OCI-LY1 (cell line): ENCODE results near the gene GALNT4.

Experiments used
- H2AFZ ChIP-seq: fragments of 200-600 bp; sonication (generic), shearing (Covaris generic); 2 replicates; pipeline ENCODE4 v1.6.0; 2014; ENCODE audit warnings: antibody characterized with exemption, mild to moderate bottlenecking, low read length
- H3F3A ChIP-seq: fragments of 200-600 bp; sonication (generic), shearing (Covaris generic); 2 replicates; pipeline ENCODE4 v1.6.0; 2014; ENCODE audit warnings: mild to moderate bottlenecking, antibody characterized with exemption, low read length, moderate library complexity; ENCODE audit not compliant: insufficient read depth
- H3K27ac ChIP-seq: fragments of 200-600 bp; sonication (generic); 2 replicates; pipeline ENCODE4 v1.5.1; 2014; ENCODE audit warnings: low read length, mixed run types, mild to moderate bottlenecking, low read depth; ENCODE audit not compliant: poor library complexity, severe bottlenecking
- H3K27me3 ChIP-seq: fragments of 200-600 bp; sonication (generic); 2 replicates; pipeline ENCODE4 v1.6.0; 2014; ENCODE audit warnings: antibody characterized with exemption, mild to moderate bottlenecking, low read length, moderate library complexity; ENCODE audit not compliant: insufficient read depth
- H3K36me3 ChIP-seq: fragments of 200-600 bp; sonication (generic); 2 replicates; pipeline ENCODE4 v1.6.1; 2014; ENCODE audit warnings: mild to moderate bottlenecking, antibody characterized with exemption, low read length, moderate library complexity, mixed read lengths; ENCODE audit not compliant: insufficient read depth
- H3K4me1 ChIP-seq: fragments of 200-600 bp; sonication (generic); 2 replicates; pipeline ENCODE4 v1.5.1; 2014; ENCODE audit warnings: mild to moderate bottlenecking, low read length, moderate library complexity; ENCODE audit not compliant: insufficient read depth, severe bottlenecking
- H3K4me2 ChIP-seq: fragments of 200-600 bp; sonication (generic), shearing (Covaris generic); 2 replicates; pipeline ENCODE4 v1.6.1; 2014; ENCODE audit warnings: low read length
- H3K4me3 ChIP-seq: fragments of 200-600 bp; sonication (generic); 2 replicates; pipeline ENCODE4 v1.5.1; 2014; ENCODE audit warnings: low read length, low read depth, mild to moderate bottlenecking, mixed read lengths; ENCODE audit not compliant: poor library complexity, severe bottlenecking
- H3K79me2 ChIP-seq: fragments of 200-600 bp; shearing (Covaris generic); 2 replicates; pipeline ENCODE4 v1.6.1; 2016; ENCODE audit warnings: mixed run types, low read length, mixed read lengths; ENCODE audit not compliant: insufficient read depth
- H3K9ac ChIP-seq: fragments of 200-600 bp; sonication (generic), shearing (Covaris generic); 2 replicates; pipeline ENCODE4 v1.6.1; 2014; ENCODE audit warnings: mild to moderate bottlenecking, low read length, mixed read lengths
- H3K9me2 ChIP-seq: fragments of 200-600 bp; sonication (generic), shearing (Covaris generic); 2 replicates; pipeline ENCODE4 v1.6.1; 2014; ENCODE audit warnings: low read depth, mild to moderate bottlenecking, low read length, mixed read lengths
- H3K9me3 ChIP-seq: fragments of 200-600 bp; shearing (Covaris generic); 2 replicates; pipeline ENCODE4 v1.6.1; 2014; ENCODE audit warnings: low read length, mixed read lengths
- H4K20me1 ChIP-seq: fragments of 200-600 bp; sonication (generic), shearing (Covaris generic); 2 replicates; pipeline ENCODE4 v1.6.0; 2016; ENCODE audit warnings: mild to moderate bottlenecking, low read length; ENCODE audit not compliant: insufficient read depth
- CTCF ChIP-seq: fragments of 200-600 bp; sonication (generic), shearing (Covaris generic); IDR thresholded peaks from 2 replicates; pipeline ENCODE4 v1.5.1; 2017; ENCODE audit warnings: mild to moderate bottlenecking, antibody characterized with exemption, low read length, moderate library complexity, mixed read lengths
- EZH2 ChIP-seq: fragments of 200-600 bp; sonication (generic), shearing (Covaris generic); IDR thresholded peaks from 2 replicates; pipeline ENCODE4 v1.8.0; 2017; ENCODE audit warnings: borderline replicate concordance, mixed run types, mild to moderate bottlenecking, antibody characterized with exemption, low read length, moderate library complexity, mixed read lengths

Gene GALNT4

GRCh38 chr12:89525305-89525823, 768 bp upstream of the GALNT4 start:
- Histone ChIP-seq H3K27ac (peak overlapping the region; percentile 58), H4K20me1 (no peaks in the 10 kb centered on the region), H3K79me2 (0 out of 2 replicates have a peak, but pooled peaks cover 6% of the 10 kb centered on the region)

GRCh38 chr12:89523843-89524540, 604 bp downstream of the GALNT4 start:
- H3K9me3 ChIP-seq, result no peaks in the 10 kb centered on the region
- H3K9me2 ChIP-seq, result no peaks in the 10 kb centered on the region
- peak overlapping the region; percentile 78 for H3K9ac ChIP-seq
- H3K4me3 ChIP-seq, result peak overlapping the region; percentile 91
- H3F3A ChIP-seq, result peaks cover 10% of the 10 kb centered on the region
- H3K27ac ChIP-seq, result no peak overlapping the region
- peak overlapping the region; percentile 90 for H3K4me2 ChIP-seq
- no peak overlapping the region; the same call in 1 of the 2 replicates for H2AFZ ChIP-seq
- 0 out of 2 replicates have a peak, but pooled peaks cover 6% of the 10 kb centered on the region for H3K79me2 ChIP-seq
- no peaks in the 10 kb centered on the region for H3K27me3 ChIP-seq
- TF ChIP-seq EZH2, result no peak
- no peak for TF ChIP-seq CTCF
- peaks cover 9% of the 10 kb centered on the region for H3K36me3 ChIP-seq
- H3K4me1 ChIP-seq, result peaks cover 46% of the 10 kb centered on the region
- H4K20me1 ChIP-seq, result no peaks in the 10 kb centered on the region

More at GRCh38 chr12:89525305-89525823, 768 bp upstream of the GALNT4 start:
- TF ChIP-seq CTCF (no peak), EZH2 (no peak)
- Histone ChIP-seq H3K4me1 (peaks cover 46% of the 10 kb centered on the region), H3K9ac (peak overlapping the region; percentile 78), H2AFZ (peak overlapping the region; percentile 10), H3K4me2 (peak overlapping the region; percentile 90), H3K27me3 (no peaks in the 10 kb centered on the region), H3K4me3 (peak overlapping the region; percentile 91), H3F3A (peaks cover 10% of the 10 kb centered on the region), H3K9me3 (no peaks in the 10 kb centered on the region), H3K36me3 (peaks cover 9% of the 10 kb centered on the region), H3K9me2 (no peaks in the 10 kb centered on the region)

- peak overlapping the region; percentile 90; the same call in 1 of the 2 replicates for H3K4me2 ChIP-seq
- peaks cover 10% of the 10 kb centered on the region for H3F3A ChIP-seq
- no peak overlapping the region for H2AFZ ChIP-seq
- peak overlapping the region; percentile 91 for H3K4me3 ChIP-seq
- no peaks in the 10 kb centered on the region for H3K9me2 ChIP-seq
- H3K9ac ChIP-seq, result no peak overlapping the region; the same call in 1 of the 2 replicates
- no peaks in the 10 kb centered on the region for H3K9me3 ChIP-seq
- TF ChIP-seq CTCF (no peak), EZH2 (no peak)
- no peaks in the 10 kb centered on the region for H3K27me3 ChIP-seq
- no peak overlapping the region for H3K27ac ChIP-seq
- H3K79me2 ChIP-seq, result 0 out of 2 replicates have a peak, but pooled peaks cover 6% of the 10 kb centered on the region
- peaks cover 9% of the 10 kb centered on the region for H3K36me3 ChIP-seq
- peaks cover 40% of the 10 kb centered on the region for H3K4me1 ChIP-seq
- no peaks in the 10 kb centered on the region for H4K20me1 ChIP-seq
Observed at GRCh38 chr12:89523393-89523792, 1.2 kb downstream of the GALNT4 start.
